CD4-positive, alpha-beta T cell treated with Interferon alpha-2 for 1 hour (primary cell): ENCODE results near the gene CRYGN.

Source experiments
- DNase-seq, 2 donors: peaks; one replicate each; pipeline ENCODE4 v3.0.0-alpha.2; 2020 to 2022

Gene CRYGN

GRCh38 chr7:151439855-151440798, at the start of gene CRYGN:
CRYGN (minus strand) TSS chr7:151440141; CDS start chr7:151439917, 224 bp downstream.
- DNase-seq, result no peak

- no peak for DNase-seq
These were observed 49.6 kb upstream of the CRYGN start for GRCh38 chr7:151489498-151489897.

GRCh38 chr7:151488096-151488495, 48.2 kb upstream of the CRYGN start:
- no peak for DNase-seq

- DNase-seq, result no peak
These were observed 47.3 kb upstream of the CRYGN start for GRCh38 chr7:151487228-151487627.

GRCh38 chr7:151486074-151486473, 46.1 kb upstream of the CRYGN start:
- DNase-seq, result no peak

- no peak for DNase-seq
These were observed 45.2 kb upstream of the CRYGN start for GRCh38 chr7:151484971-151485707.

GRCh38 chr7:151483711-151483983, 43.7 kb upstream of the CRYGN start:
- DNase-seq, result no peak

GRCh38 chr7:151482883-151483710, 43.2 kb upstream of the CRYGN start:
- DNase-seq, result no peak

- no peak for DNase-seq
These were observed 41.9 kb upstream of the CRYGN start for GRCh38 chr7:151481650-151482505.

GRCh38 chr7:151477867-151478266, 37.9 kb upstream of the CRYGN start:
- no peak for DNase-seq

GRCh38 chr7:151472644-151473380, 32.9 kb upstream of the CRYGN start:
- DNase-seq, result no peak

GRCh38 chr7:151470711-151471110, 30.8 kb upstream of the CRYGN start:
- DNase-seq, result no peak

GRCh38 chr7:151469281-151469680, 29.3 kb upstream of the CRYGN start:
- no peak for DNase-seq

GRCh38 chr7:151468217-151469018, 28.5 kb upstream of the CRYGN start:
- peak; percentile 34 to 61 for DNase-seq

- DNase-seq, result no peak
These were observed 25.2 kb upstream of the CRYGN start for GRCh38 chr7:151465169-151465568.

- no peak for DNase-seq
These were observed 22.4 kb upstream of the CRYGN start for GRCh38 chr7:151462306-151462779.

GRCh38 chr7:151461942-151462230, 21.9 kb upstream of the CRYGN start:
- no peak for DNase-seq

GRCh38 chr7:151461096-151461941, 21.4 kb upstream of the CRYGN start:
- no peak for DNase-seq

- DNase-seq, result no peak
These were observed 20.5 kb upstream of the CRYGN start for GRCh38 chr7:151460474-151460855.
